HG02798 (cell line): ENCODE results near the gene RAB36.

Experiments used
- ATAC-seq: cut with Tn5 transposase; IDR thresholded peaks from one replicate; pipeline ENCODE4 v1.9.1; 2021; ENCODE audit warnings: mild to moderate bottlenecking; ENCODE audit not compliant: unreplicated experiment, poor library complexity

The RAB36 gene

DNA sequence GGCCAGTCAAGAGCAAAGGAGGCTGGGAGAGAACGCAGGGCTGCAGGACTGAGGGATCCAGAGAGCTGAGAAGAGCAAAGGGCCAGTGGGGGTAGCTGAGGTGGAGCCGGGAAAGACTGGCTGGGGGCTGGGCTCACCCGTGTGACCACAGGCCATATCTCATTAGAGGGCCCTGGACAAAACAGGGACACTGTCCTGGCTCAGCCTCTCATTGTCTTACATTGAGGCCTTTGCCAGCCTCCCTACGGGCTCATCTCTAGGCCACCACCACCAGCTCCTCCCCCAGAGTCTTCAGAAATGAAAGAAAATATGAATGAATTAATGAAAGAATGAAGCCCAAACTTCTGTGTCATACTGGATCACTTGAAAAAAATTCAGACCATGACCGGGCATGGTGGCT, 9.2 kb downstream of the RAB36 start:
- ATAC-seq, result no peak

GRCh38 chr22:23155143-23155542, 9.9 kb downstream of the RAB36 start:
- ATAC-seq, result no peak

- ATAC-seq, result no peak
Measured at GRCh38 chr22:23155831-23156230, 10.6 kb downstream of the RAB36 start.

DNA sequence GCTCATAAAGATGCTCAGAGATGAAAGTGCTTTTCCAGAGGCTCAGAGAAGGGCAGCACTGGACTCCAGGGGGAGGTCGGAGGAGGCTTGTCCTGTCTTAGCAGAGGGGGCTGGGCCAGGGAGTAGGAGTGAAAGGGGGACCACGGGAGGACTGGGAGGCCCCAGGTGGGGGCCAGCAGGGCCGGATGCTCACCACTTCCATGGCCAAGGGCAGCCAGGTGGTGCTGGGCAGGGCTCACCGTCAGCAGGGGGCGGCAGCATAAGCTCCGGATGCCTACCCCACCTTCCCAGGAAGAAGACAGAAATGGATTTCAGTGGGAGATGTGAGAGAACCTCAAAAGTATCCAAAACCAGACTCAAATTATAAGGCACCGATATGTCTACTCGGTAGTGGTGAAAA, 11.0 kb downstream of the RAB36 start:
- ATAC-seq, result no peak

GRCh38 chr22:23157560-23158515, 12.6 kb downstream of the RAB36 start:
- no peak for ATAC-seq

DNA sequence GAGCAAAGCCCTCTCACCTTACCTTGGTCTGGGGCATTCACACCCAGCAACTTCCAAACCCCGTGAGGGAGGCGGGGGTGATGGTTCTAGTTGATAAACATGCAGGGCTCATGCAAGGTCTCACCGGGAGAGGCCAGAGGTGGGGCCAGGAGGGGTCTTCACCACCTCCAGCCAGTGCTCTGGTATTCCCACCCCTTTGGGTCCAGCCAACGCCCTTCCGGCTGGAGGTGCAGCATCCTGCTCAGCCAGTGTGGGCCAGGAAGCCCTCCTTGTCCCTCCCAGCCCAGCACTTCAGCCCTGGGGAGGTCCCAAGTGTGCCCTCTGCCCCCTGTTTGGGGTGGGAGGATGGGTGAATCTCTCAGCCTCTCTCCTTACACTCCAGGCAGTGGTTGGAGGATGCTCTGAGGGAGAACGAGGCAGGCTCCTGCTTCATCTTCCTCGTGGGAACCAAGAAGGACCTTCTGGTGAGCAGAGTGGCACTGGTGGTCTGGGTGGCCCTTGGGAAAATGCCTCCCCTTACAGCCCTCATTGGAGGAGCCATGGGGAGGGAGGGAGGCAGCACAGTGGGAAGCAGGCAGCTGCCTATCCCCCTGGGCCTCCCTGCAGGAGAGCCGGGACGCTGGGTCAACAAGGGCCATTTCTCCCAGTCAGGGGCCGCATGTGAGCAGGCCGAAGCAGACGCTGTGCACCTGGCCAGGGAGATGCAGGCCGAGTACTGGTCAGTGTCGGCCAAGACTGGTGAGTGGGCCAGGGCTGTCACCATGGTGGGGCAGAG, 13.4 kb downstream of the RAB36 start:
- no peak for ATAC-seq

DNA sequence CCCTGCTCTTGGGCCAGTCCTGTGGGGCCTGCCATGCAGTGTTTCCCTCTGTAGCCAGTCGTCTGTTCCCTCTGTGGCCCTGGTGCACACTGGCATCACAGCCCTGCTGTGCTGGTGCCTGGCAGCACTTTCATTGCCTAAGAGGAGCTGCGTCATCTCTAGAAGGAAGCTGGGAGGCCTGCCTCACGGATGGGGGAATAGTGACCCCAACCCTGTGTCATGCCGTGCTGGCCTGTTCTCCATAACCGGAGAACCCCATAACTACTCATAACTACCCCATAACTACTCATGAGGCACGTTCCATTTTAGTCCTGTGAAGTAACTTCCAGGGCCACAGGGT, 14.0 kb downstream of the RAB36 start:
- ATAC-seq, result no peak

- no peak for ATAC-seq
Measured at GRCh38 chr22:23161029-23161428, 15.8 kb downstream of the RAB36 start.

DNA sequence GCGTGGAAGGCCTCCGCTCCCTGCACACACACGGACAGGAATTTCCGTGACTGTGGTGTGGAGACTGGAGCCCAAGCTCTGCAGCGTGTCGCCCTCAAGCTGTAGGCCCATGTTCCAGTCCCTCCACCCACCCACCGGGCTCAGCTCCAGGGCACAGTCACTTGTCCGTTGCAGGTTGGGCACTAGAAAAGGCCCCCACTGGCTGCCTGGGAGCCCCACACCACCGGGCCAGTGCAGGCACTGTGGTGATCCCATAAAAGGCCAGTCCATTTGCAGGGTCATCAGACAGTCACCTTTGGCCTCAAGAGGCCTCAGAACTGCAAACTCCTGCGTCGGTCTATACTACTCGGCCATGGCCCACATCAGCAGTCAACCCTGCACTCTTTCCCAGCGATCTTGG, 16.3 kb downstream of the RAB36 start:
- ATAC-seq, result no peak

GRCh38 chr22:23163665-23164064, 18.4 kb downstream of the RAB36 start:
- ATAC-seq, result no peak

GRCh38 chr22:23164091-23164490, 18.8 kb downstream of the RAB36 start:
- no peak for ATAC-seq

GRCh38 chr22:23166042-23166831, 21.0 kb downstream of the RAB36 start:
- ATAC-seq, result no peak

DNA sequence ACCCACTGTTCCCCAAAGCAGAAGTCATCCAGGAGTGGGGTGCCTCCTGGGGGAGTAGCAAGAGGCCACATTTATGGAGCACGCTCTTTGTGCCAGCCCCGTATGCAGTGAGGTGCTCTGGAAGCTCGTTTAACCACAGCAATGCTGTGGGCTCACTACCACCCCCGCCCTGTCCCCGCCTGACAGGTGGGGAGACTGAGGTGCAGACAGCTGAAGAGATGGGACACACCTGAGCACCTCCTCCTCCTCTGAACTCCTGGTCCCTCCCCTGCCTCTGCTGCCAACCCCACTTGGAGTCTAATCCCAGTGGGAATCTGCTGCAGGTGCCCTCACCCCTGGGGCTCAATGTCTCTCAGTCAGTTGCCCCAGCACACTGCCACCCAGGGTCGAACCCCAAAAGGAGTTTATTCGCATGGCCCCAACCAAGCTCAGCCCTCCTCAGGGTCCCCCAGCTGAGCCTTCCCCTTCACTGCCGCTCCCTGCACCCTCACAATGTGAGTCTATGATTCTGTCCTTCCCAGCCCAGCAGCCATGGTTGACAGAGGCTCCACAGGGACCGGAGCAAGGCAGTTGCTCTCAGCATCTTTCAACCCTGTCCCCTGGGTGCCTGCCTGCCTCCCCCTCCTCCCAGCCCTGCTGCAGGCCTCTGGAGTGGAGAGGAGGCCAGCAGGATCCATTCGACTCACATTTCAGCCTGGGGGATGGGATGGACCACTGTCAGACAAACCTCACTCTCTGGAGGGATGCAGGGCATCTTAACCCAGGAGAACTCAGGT, 21.8 kb downstream of the RAB36 start:
- no peak for ATAC-seq

GRCh38 chr22:23168391-23169042, 23.2 kb downstream of the RAB36 start:
- no peak for ATAC-seq

DNA sequence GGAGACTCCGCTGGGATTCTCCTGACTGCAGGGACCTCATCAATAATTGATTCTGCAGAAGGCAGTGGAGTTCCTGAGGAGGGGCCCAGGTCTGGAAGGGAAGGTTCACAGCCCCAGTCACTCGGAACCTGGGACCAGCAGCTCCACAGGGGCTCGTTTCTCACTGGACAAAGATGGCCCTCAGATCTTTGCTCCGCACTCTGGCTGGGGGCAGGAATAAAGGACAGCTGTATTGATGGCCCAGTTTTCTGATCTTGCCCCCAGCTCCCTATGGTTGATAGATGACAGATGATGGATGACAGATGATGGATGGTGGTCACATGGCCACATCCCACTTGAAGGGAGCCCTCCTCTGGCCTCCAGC, 23.7 kb downstream of the RAB36 start:
- no peak for ATAC-seq

DNA sequence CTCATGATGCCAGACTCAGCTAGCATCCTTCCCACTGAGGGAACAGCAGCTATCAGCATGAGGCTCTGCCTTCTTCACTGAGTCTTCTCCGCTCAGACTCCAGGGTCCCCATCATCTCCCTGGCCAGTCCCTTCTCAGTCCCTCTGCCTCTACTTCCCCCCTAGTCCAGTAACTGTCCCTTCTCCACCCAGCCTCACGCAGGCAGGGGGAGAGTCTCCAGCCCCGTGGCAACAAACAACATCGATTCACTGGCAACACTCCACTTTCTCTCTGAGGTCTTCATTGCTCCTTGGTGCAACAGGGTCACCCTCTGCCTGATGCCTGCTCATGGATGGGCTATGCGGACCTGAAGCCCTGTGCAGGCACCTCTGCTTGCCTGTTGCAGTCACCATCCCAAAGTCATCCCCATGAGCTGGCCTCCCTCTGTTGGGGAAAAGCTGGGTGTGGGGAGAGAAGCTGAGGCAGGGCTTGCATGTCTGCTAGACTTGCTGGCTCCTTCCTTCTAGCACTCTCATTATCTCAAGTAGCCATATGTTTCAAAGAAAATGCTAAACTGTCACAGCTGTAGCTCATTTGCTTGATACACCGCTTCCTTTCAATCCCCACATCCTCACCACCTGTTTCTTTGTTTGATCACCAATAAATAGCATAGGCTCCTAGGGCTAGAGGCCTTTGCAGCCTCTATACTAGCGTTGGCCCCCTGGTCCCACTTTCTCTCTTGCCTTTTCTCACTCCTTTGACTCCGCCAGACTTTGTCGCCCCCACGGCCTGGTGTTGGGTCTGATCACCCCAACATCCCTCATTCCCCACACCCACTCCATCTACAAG, 30.8 kb downstream of the RAB36 start:
- ATAC-seq, result no peak

DNA sequence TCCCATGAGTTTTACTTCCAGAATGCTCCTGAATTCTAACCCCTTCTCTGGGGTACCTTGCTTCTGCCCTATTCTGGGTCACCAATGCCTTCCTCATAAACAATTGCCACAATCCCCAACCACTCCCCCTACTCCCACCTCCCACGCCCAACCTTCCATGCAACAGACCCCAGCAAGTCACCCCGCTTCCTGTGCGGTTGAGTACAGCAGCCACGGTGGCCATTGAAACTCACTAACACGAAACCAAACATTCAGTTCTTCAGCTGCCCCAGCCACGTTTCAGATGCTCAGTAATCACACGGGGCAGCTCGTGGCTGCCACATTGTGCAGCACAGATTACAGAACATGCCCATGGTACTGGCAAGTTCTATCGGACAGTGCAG, 31.4 kb downstream of the RAB36 start:
- no peak for ATAC-seq

- ATAC-seq, result no peak
Measured at GRCh38 chr22:23177197-23177596, 31.9 kb downstream of the RAB36 start.
